Neuronal stem cell (in vitro differentiated cells): ENCODE measurements around the gene ZNF8.

Experiments used
- DNase-seq: peaks from one replicate; pipeline ENCODE4 v3.0.0-alpha.2; 2013; ENCODE audit warnings: low spot score
- H2AFZ ChIP-seq: one replicate; pipeline ENCODE4 v1.6.1; 2013; ENCODE audit warnings: mild to moderate bottlenecking, low read length, inconsistent platforms
- H2AK5ac ChIP-seq: 2 replicates; pipeline ENCODE4 v1.6.1; 2013; ENCODE audit warnings: low read depth, mild to moderate bottlenecking, inconsistent platforms, low read length, moderate library complexity, mixed read lengths
- H2BK120ac ChIP-seq: 2 replicates; pipeline ENCODE4 v1.6.1; 2013; ENCODE audit warnings: low read depth, mild to moderate bottlenecking, inconsistent platforms, low read length, moderate library complexity, mixed read lengths
- H2BK12ac ChIP-seq: one replicate; pipeline ENCODE4 v1.6.1; 2013; ENCODE audit warnings: low read length, inconsistent platforms
- H2BK15ac ChIP-seq: 2 replicates; pipeline ENCODE4 v1.6.1; 2013; ENCODE audit warnings: mild to moderate bottlenecking, low read length, inconsistent platforms, mixed read lengths
- H2BK5ac ChIP-seq: one replicate; pipeline ENCODE4 v1.6.1; 2013; ENCODE audit warnings: inconsistent platforms, mild to moderate bottlenecking, low read length, moderate library complexity
- H3K14ac ChIP-seq: one replicate; pipeline ENCODE4 v1.6.1; 2013; ENCODE audit warnings: low read length, inconsistent platforms
- H3K18ac ChIP-seq: 2 replicates; pipeline ENCODE4 v1.6.1; 2013; ENCODE audit warnings: low read length, inconsistent platforms
- H3K23ac ChIP-seq: 2 replicates; pipeline ENCODE4 v1.6.1; 2013; ENCODE audit warnings: low read depth, mild to moderate bottlenecking, mixed read lengths, low read length, inconsistent platforms; ENCODE audit not compliant: poor library complexity
- H3K27ac ChIP-seq: replicated peaks from 3 replicates; pipeline ENCODE4 v1.5.1; 2013; ENCODE audit warnings: low read length, inconsistent platforms
- H3K27me3 ChIP-seq, 3 experiments: 2 replicates each; pipeline ENCODE4 v1.6.1; 2013; ENCODE audit warnings: low read length in 3 of 3, mild to moderate bottlenecking in 2 of 3, inconsistent platforms in 1 of 3, low read depth in 1 of 3, mixed read lengths in 1 of 3, moderate library complexity in 1 of 3; ENCODE audit not compliant: control insufficient read depth in 3 of 3, insufficient read depth in 3 of 3
- H3K36me3 ChIP-seq, 2 donors: replicated peaks in 1 of 2; 2 replicates each; pipeline ENCODE4 v1.6.1; 2013; ENCODE audit warnings: low read length in 2 of 2; ENCODE audit not compliant: control insufficient read depth in 2 of 2, insufficient read depth in 2 of 2
- H3K4ac ChIP-seq: 2 replicates; pipeline ENCODE4 v1.6.1; 2013; ENCODE audit warnings: inconsistent platforms, mild to moderate bottlenecking, low read length, moderate library complexity
- H3K4me1 ChIP-seq, 2 donors: 1 replicate in 1 of 2; 2 replicates in 1 of 2; pipeline ENCODE4 v1.6.1; 2013; ENCODE audit warnings: low read length in 2 of 2, low read depth in 1 of 2; ENCODE audit not compliant: control insufficient read depth in 2 of 2, insufficient read depth in 1 of 2
- H3K4me2 ChIP-seq: one replicate; pipeline ENCODE4 v1.6.1; 2013; ENCODE audit warnings: mild to moderate bottlenecking, low read length, inconsistent platforms; ENCODE audit not compliant: insufficient read depth, poor library complexity, severe bottlenecking
- H3K4me3 ChIP-seq, 2 donors: 2 replicates each; pipeline ENCODE4 v1.5.1; 2013; ENCODE audit warnings: low read length in 2 of 2, mild to moderate bottlenecking in 2 of 2, inconsistent platforms in 1 of 2, moderate library complexity in 1 of 2
- H3K79me1 ChIP-seq: one replicate; pipeline ENCODE4 v1.6.1; 2013; ENCODE audit warnings: low read depth, mild to moderate bottlenecking, inconsistent platforms, low read length, moderate library complexity
- H3K9ac ChIP-seq: one replicate; pipeline ENCODE4 v1.6.1; 2013; ENCODE audit warnings: mild to moderate bottlenecking, low read depth, low read length, inconsistent platforms; ENCODE audit not compliant: poor library complexity
- H3K9me3 ChIP-seq, 2 donors: replicated peaks in 1 of 2; 2 replicates each; pipeline versions ENCODE3 to v1.6.1; 2013; ENCODE audit warnings: low read length in 2 of 2, mild to moderate bottlenecking in 2 of 2, inconsistent platforms in 1 of 2, low read depth in 1 of 2, mixed read lengths in 1 of 2, moderate library complexity in 1 of 2; ENCODE audit not compliant: control insufficient read depth in 2 of 2, insufficient read depth in 1 of 2
- H4K8ac ChIP-seq: one replicate; pipeline ENCODE4 v1.6.1; 2013; ENCODE audit warnings: low read depth, mild to moderate bottlenecking, inconsistent platforms, low read length, moderate library complexity
- H4K91ac ChIP-seq: one replicate; pipeline ENCODE4 v1.6.1; 2013; ENCODE audit warnings: low read length, low read depth, mild to moderate bottlenecking, inconsistent platforms; ENCODE audit not compliant: poor library complexity
- WGBS, 2 donors: extraction: QIAGEN DNeasy Blood & Tissue Kit; methylation state at CpG; one replicate each; pipeline ENCODE4 v1.1.7; 2013; ENCODE audit warnings: missing lambda C conversion rate in 2 of 2, mixed read lengths in 1 of 2; ENCODE audit not compliant: insufficient read length in 2 of 2, insufficient replicate concordance in 1 of 2; ENCODE audit errors: extremely low coverage in 2 of 2; 5-methylcytosine and 5-hydroxymethylcytosine counted together

The ZNF8 gene

DNA sequence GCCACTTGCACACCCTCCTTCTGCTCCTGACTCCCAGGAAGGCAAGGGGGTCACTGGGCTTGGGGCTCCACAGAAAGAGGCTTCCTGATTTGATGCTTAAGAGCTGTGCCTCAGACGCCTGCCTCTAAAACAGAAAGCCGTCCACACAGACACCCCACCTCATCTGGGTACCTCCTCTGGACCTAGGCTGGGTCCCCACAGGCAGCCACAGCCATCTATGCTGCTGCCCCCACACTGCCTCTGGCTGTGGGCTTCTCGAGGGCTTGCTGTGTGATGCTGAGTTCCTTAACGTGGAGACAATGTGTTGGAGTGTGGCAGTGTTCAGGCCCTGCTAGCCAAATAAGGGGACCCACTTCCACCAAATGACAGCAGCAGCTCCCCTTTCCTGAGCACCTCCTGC is 39.5 kb downstream of the ZNF8 start:
- peaks cover 26 to 67% of the 10 kb centered on the region in 2 donors for H3K36me3 ChIP-seq
- H3K27me3 ChIP-seq = no peaks in the 10 kb centered on the region
- no peak overlapping the region for H3K18ac ChIP-seq
- no peak overlapping the region for H2BK5ac ChIP-seq
- no peak overlapping the region for H3K4ac ChIP-seq
- no peak overlapping the region for H3K27ac ChIP-seq
- H2BK12ac ChIP-seq = no peak overlapping the region
- H4K91ac ChIP-seq = no peak overlapping the region
- no peak overlapping the region for H3K9ac ChIP-seq
- H3K4me2 ChIP-seq = no peak overlapping the region
- H3K9me3 ChIP-seq = no peaks in the 10 kb centered on the region
- no peak overlapping the region for H2AFZ ChIP-seq
- H3K14ac ChIP-seq = no peak overlapping the region
- no peak for DNase-seq
- no peak overlapping the region for H3K4me3 ChIP-seq
- H2AK5ac ChIP-seq = no peak overlapping the region
- H3K79me1 ChIP-seq = peaks cover 2% of the 10 kb centered on the region
- H2BK15ac ChIP-seq = no peak overlapping the region
- H2BK120ac ChIP-seq = no peak overlapping the region
- H3K23ac ChIP-seq = no peak overlapping the region
- no peaks in the 10 kb centered on the region for H3K4me1 ChIP-seq
- WGBS, 2 donors = no CpG with 5 or more reads among the region's 4 CpGs
- H4K8ac ChIP-seq = no peak overlapping the region

DNA sequence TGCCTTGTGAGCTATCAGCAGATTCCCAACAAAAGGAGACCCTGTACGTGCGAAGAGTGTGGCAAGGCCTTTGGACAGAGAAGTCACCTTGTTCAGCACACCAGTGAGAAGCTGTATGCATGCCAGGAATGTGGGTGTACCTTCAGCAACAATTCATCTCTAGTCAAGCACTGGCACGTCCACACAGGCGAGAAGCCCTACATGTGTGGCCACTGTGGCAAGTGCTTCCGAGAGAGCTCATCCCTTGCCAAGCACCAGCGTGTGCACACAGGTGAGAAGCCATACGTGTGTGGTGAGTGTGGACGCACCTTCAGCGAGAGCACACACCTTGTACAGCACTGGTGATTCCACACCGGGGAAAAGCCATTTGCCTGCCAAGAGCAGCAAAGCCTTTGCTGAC is 40.5 kb downstream of the ZNF8 start:
- Histone ChIP-seq H3K9me3 (no peaks in the 10 kb centered on the region), H4K8ac (no peak overlapping the region), H3K23ac (peak overlapping the region; percentile 17), H2BK5ac (no peak overlapping the region), H3K14ac (no peak overlapping the region), H3K9ac (peak overlapping the region; percentile 1), H2BK120ac (no peak overlapping the region), H3K18ac (no peak overlapping the region), H3K4ac (no peak overlapping the region), H3K79me1 (peaks cover 2% of the 10 kb centered on the region), H2AFZ (no peak overlapping the region), H4K91ac (no peak overlapping the region), H2AK5ac (no peak overlapping the region), H3K4me1 (no peaks in the 10 kb centered on the region), H3K36me3 (peaks cover 23 to 57% of the 10 kb centered on the region in 2 donors), H3K4me3 (no peak overlapping the region), H2BK15ac (no peak overlapping the region), H2BK12ac (no peak overlapping the region), H3K27me3 (no peaks in the 10 kb centered on the region), H3K27ac (no peak overlapping the region), H3K4me2 (no peak overlapping the region)
- DNase-seq = no peak
- WGBS, 2 donors = no CpG with 5 or more reads among the region's 10 CpGs

DNA sequence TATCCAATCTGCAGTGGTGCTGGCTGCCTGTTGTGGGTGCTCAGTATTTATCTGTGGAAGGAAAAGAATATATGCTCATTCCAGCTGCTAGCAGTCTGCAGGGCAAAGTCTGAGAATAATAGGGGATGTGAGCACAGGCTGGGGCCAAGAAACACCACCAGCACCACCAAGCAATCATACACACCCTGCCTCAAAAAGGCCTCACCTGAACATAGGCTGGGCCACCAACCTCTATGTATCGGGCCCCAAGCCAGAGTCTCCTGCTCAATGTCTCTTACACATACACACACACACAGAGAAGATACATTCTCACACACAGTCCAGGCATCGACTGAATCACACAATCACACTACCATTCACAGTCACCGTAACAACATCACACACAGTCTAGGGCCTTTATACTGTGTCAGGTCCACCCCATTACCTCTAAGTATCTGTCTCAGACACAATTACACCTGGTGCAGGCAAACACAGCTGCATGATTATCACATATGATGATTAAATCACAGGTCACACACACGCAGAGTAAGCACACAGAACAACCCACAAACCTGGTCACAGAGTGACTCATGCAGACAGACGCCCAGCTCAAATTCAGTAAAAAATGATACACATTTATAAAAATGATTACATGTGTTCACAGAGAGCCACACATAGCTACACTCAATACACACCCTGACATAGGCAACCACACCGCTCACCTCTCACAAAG is 46.7 kb downstream of the ZNF8 start:
- peaks cover 7% of the 10 kb centered on the region for H3K79me1 ChIP-seq

DNA sequence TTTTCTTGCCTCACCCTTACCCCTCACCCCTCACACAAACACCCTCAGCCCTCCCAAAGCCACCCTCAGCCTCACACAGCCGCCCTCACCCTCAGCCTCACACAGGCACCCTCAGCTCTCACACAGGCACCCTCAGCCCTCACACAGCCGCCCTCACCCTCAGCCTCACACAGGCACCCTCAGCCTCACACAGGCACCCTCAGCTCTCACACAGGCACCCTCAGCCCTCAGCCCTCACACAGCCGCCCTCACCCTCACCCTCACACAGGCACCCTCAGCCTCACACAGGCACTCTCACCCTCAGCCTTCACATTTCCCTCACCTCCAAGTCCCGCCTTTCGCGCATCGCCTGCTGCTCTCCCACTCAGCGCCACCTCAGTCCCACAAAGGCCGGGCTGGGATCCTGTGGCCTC is 47.8 kb downstream of the ZNF8 start:
- H3K4me2 ChIP-seq = peak overlapping the region; percentile 95
- H3K9ac ChIP-seq = peak overlapping the region; percentile 100
- no peak overlapping the region for H2BK5ac ChIP-seq
- no peaks in the 10 kb centered on the region for H3K9me3 ChIP-seq
- no peak overlapping the region for H4K8ac ChIP-seq
- no peak overlapping the region for H4K91ac ChIP-seq
- peak overlapping the region; percentile 86 for H2AK5ac ChIP-seq
- peaks cover 5 to 8% of the 10 kb centered on the region in 2 donors for H3K4me1 ChIP-seq
- peak overlapping the region; percentile 61 for H3K4ac ChIP-seq
- H3K23ac ChIP-seq = peak overlapping the region; percentile 70
- peak overlapping the region; percentile 74 to 97 for H3K4me3 ChIP-seq
- H2BK12ac ChIP-seq = peak overlapping the region; percentile 91
- DNase-seq = no peak
- H3K79me1 ChIP-seq = peaks cover 7% of the 10 kb centered on the region
- H3K27ac ChIP-seq = no peak overlapping the region
- peak overlapping the region; percentile 38 for H2BK120ac ChIP-seq
- H2BK15ac ChIP-seq = no peak overlapping the region
- peak overlapping the region; percentile 95 for H3K14ac ChIP-seq
- H2AFZ ChIP-seq = peak overlapping the region; percentile 97
- H3K36me3 ChIP-seq = peaks cover 4 to 24% of the 10 kb centered on the region in 2 donors
- WGBS, 2 donors = no CpG with 5 or more reads among the region's 9 CpGs
- H3K27me3 ChIP-seq = no peaks in the 10 kb centered on the region
- H3K18ac ChIP-seq = peak overlapping the region; percentile 89

More for the DNA sequence above, 46.7 kb downstream of the ZNF8 start:
- no peak overlapping the region for H2BK12ac ChIP-seq
- H3K9ac ChIP-seq = no peak overlapping the region
- no peak overlapping the region for H4K8ac ChIP-seq
- H3K4ac ChIP-seq = no peak overlapping the region
- peak overlapping the region; percentile 95 for H3K4me2 ChIP-seq
- H3K27me3 ChIP-seq = no peaks in the 10 kb centered on the region
- peaks cover 4 to 25% of the 10 kb centered on the region in 2 donors for H3K36me3 ChIP-seq
- no peak overlapping the region for H2BK120ac ChIP-seq
- no peak overlapping the region for H3K23ac ChIP-seq
- H3K14ac ChIP-seq = no peak overlapping the region
- no peak overlapping the region for H3K27ac ChIP-seq
- no CpG with 5 or more reads among the region's 6 CpGs for WGBS, 2 donors
- no peak overlapping the region for H3K18ac ChIP-seq
- peaks cover 5 to 8% of the 10 kb centered on the region in 2 donors for H3K4me1 ChIP-seq
- H2BK15ac ChIP-seq = no peak overlapping the region
- H3K4me3 ChIP-seq = peak overlapping the region in 1 of 2 donors; percentile 74
- DNase-seq = no peak
- H2BK5ac ChIP-seq = no peak overlapping the region
- no peak overlapping the region for H2AFZ ChIP-seq
- no peak overlapping the region for H2AK5ac ChIP-seq
- no peak overlapping the region for H4K91ac ChIP-seq
- no peaks in the 10 kb centered on the region for H3K9me3 ChIP-seq
